ENCODE measurements around the gene CWC15. TPM values are rescaled to one million over a fixed set of nuclear protein-coding genes. Genes with fewer than 3 reads are reported as not detected.

Gene CWC15
- polyA plus RNA-seq, 1 donor (not counting 4 experiments of a cell fraction or from before 2014, with no cell fraction given), result 56.3 TPM

- Histone ChIP-seq H2AFZ (ENCODE audit: control insufficient read depth, low read length) (no peak overlapping the region), H3K27me3 (ENCODE audit: control insufficient read depth, extremely low read depth, insufficient read depth, low read length) (no peaks in the 10 kb centered on the region), H3K4me2 (ENCODE audit: control insufficient read depth, extremely low read depth, insufficient read depth, low read depth, low read length) (no peak overlapping the region), H3K27ac (ENCODE audit: control insufficient read depth, insufficient read depth, low read length) (no peak overlapping the region), H4K20me1 (ENCODE audit: control insufficient read depth, extremely low read depth, insufficient read depth, low read length) (no peaks in the 10 kb centered on the region), H3K79me2 (ENCODE audit: control insufficient read depth, insufficient read depth, low read length) (no peaks in the 10 kb centered on the region), H3K9ac (ENCODE audit: control insufficient read depth, extremely low read depth, insufficient read depth, low read length) (no peak overlapping the region), H3K4me1 (ENCODE audit: control insufficient read depth, extremely low read depth, insufficient read depth, low read length) (peaks cover 11% of the 10 kb centered on the region), H3K9me1 (ENCODE audit: control insufficient read depth, extremely low read depth, insufficient read depth, low read length) (no peaks in the 10 kb centered on the region), H3K9me3 (ENCODE audit: control insufficient read depth, low read depth, low read length) (no peaks in the 10 kb centered on the region), H3K4me3 (ENCODE audit: control insufficient read depth in 2 of 3, extremely low read depth in 1 of 3, insufficient read depth in 2 of 3, low read depth in 1 of 3, low read length in 3 of 3) (no peak overlapping the region), H3K36me3 (ENCODE audit: control insufficient read depth in 2 of 2, extremely low read depth in 1 of 2, insufficient read depth in 2 of 2, low read length in 2 of 2) (peaks cover 0 to 7% of the 10 kb centered on the region in 2 experiments)
- TF ChIP-seq CTCF (optimal IDR thresholded peaks at IDR 0.05 in 1 of 3, IDR thresholded peaks at IDR 0.05 in 1 of 3, conservative IDR thresholded peaks at IDR 0.05 in 1 of 3; ENCODE audit: extremely low read depth in 1 of 3, insufficient read depth in 2 of 3, low read length in 3 of 3), result no peak
- TF ChIP-seq EZH2 (IDR thresholded peaks at IDR 0.05; ENCODE audit: low read length), result no peak
- dilution Hi-C loops (cut with MboI; ENCODE audit: extremely low pct_ligation_motif_present, low sequenced_read_pairs), result no loop called here
- FAIRE-seq, result peak; percentile 69
- DNase-seq (ENCODE audit: low read depth, low spot score), result no peak
These were observed 15.1 kb downstream of the CWC15 start for GRCh38 chr11:94958121-94958696.

- peaks cover 11% of the 10 kb centered on the region for H3K4me1 ChIP-seq (ENCODE audit: control insufficient read depth, extremely low read depth, insufficient read depth, low read length)
- DNase-seq (ENCODE audit: low read depth, low spot score) (no peak), FAIRE-seq (peak; percentile 90)
- H3K79me2 ChIP-seq (ENCODE audit: control insufficient read depth, insufficient read depth, low read length), result no peaks in the 10 kb centered on the region
- dilution Hi-C loops (cut with MboI; ENCODE audit: extremely low pct_ligation_motif_present, low sequenced_read_pairs), result no loop called here
- no peak overlapping the region for H2AFZ ChIP-seq (ENCODE audit: control insufficient read depth, low read length)
- TF ChIP-seq EZH2 (IDR thresholded peaks at IDR 0.05; ENCODE audit: low read length) (no peak), CTCF (optimal IDR thresholded peaks at IDR 0.05 in 1 of 3, IDR thresholded peaks at IDR 0.05 in 1 of 3, conservative IDR thresholded peaks at IDR 0.05 in 1 of 3; ENCODE audit: extremely low read depth in 1 of 3, insufficient read depth in 2 of 3, low read length in 3 of 3) (no peak)
- no peaks in the 10 kb centered on the region for H3K9me3 ChIP-seq (ENCODE audit: control insufficient read depth, low read depth, low read length)
- H3K27ac ChIP-seq (ENCODE audit: control insufficient read depth, insufficient read depth, low read length), result no peak overlapping the region
- H3K27me3 ChIP-seq (ENCODE audit: control insufficient read depth, extremely low read depth, insufficient read depth, low read length), result no peaks in the 10 kb centered on the region
- H3K4me2 ChIP-seq (ENCODE audit: control insufficient read depth, extremely low read depth, insufficient read depth, low read depth, low read length), result no peak overlapping the region
- peaks cover 0 to 3% of the 10 kb centered on the region in 2 experiments for H3K36me3 ChIP-seq (ENCODE audit: control insufficient read depth in 2 of 2, extremely low read depth in 1 of 2, insufficient read depth in 2 of 2, low read length in 2 of 2)
- no peak overlapping the region for H3K4me3 ChIP-seq (ENCODE audit: control insufficient read depth in 2 of 3, extremely low read depth in 1 of 3, insufficient read depth in 2 of 3, low read depth in 1 of 3, low read length in 3 of 3)
- no peaks in the 10 kb centered on the region for H3K9me1 ChIP-seq (ENCODE audit: control insufficient read depth, extremely low read depth, insufficient read depth, low read length)
- H3K9ac ChIP-seq (ENCODE audit: control insufficient read depth, extremely low read depth, insufficient read depth, low read length), result no peak overlapping the region
- H4K20me1 ChIP-seq (ENCODE audit: control insufficient read depth, extremely low read depth, insufficient read depth, low read length), result no peaks in the 10 kb centered on the region
These were observed 16.4 kb downstream of the CWC15 start for GRCh38 chr11:94956963-94957362.
